ENCODE data around the gene MT1E.
"Not testable (repeated sequence)": the region's sequence is repeated elsewhere in the genome, so short reads cannot be mapped to it uniquely, and the experiment has no call there.

MT1E gene

DNA sequence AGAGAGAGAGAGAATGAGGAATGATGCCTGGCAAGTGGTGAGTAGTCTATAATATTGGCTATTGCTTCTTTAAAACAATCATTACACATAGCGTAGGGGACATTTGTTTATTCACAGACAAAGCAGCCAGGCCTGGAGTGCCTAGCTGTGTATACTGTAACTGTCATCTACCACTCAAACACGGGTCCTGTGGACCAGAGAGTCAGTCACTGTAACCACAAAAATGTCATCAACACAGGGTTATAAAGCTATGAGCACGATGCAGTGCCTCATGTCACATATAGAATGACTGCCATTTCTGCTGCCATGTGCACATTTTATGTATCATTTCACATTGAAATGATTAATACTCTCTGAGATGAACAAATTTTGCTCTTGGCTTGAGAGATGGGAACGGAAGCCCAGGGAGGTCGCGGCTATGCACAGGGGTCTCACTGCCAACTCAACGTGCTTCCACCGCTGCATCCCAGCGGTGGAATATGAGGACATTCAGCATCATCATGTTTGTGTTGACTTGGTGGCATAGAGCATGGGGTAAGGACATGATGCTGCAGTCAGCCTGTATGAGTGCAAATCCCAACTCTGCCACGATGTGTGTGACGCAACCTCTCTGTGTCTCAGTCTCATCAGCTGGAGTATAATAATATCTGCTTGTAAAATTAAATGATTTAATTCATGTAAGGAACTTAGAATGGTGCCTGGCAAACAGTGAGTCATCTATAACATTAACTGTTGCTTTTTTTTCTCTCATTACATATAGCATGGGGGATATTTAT lies 47.4 kb downstream of the MT1E start:
- DNase-seq = no peak

DNA sequence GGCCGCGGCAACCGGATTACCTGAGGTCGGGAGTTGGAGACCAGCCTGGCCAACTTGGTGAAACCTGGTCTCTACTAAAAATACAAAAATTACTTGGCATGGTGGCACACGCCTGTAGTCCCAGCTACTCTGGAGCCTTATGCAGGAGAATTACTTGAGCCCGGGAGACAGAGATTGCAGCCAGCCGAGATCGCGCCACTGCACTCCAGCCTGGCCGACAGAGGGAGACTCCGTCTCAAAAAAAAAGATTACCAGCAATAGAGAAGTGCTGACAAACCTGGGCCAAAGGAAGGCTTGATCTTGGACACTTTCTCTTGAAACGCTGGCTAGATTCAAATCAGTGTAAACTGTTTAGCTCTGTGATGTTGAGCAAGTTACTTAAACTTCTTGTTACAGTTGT lies 48.3 kb downstream of the MT1E start:
- DNase-seq = peak in 1 of 2 experiments; percentile 35

DNA sequence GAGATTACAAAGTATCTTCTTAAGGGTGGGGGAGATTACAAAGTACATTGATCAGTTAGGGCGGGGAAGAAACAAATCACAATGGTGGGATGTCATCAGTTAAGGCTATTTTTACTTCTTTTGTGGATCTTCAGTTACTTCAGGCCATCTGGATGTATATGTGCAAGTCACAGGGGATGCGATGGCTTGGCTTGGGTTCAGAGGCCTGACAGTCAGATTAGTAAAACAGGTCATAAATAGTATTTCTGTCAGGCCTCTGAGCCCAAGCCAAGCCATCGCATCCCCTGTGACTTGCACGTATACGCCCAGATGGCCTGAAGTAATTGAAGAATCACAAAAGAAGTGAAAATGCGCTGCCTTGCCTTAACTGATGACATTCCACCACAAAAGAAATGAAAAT lies 49.0 kb downstream of the MT1E start:
- not testable (repeated sequence) for DNase-seq

DNA sequence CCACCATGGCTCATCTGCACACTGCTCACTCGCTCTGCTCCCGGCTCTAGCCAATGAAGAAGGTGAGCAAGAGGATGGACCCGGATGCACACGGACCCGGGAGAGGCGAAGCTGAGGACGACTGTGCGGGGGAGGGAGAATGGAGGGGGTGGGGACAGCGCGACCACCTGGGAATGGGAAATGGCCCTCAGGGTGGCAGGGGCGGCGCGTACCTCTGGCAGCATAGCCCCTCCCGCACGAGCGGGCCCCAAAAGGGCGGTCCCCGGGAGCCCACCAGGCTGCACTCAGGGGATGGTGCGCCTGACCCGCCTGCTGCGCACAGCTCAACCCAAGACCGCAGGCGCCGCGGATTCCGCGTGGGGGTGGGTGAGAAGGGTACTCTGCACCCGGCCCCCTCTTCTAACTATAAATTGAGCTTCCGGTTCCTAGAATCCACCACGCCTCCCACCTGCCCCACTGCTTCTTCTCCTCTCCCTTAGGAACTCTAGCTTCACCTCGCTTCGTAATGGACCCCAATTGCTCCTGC lies 50.2 kb downstream of the MT1E start:
- no peak for DNase-seq
